ENCODE measurements around the gene TRIOBP. TPM values are rescaled to one million over a fixed set of nuclear protein-coding genes. Genes with fewer than 3 reads are reported as not detected.
A peak's percentile ranks its signal among the peaks of the same experiment; 100 is the strongest.

Gene TRIOBP
- total RNA-seq, 2 donors from 2014 or later = 74.7 to 82.2 TPM

GRCh38 chr22:37748659-37749058 is 51.8 kb downstream of the TRIOBP start:
- DNase-seq = no peak
- peak overlapping the region; percentile 76 for H3K4me3 Mint-ChIP-seq
- H3K4me1 ChIP-seq (ENCODE audit: control insufficient read depth, insufficient read depth, low read length) = peaks cover 23% of the 10 kb centered on the region
- H3K9me3 ChIP-seq (ENCODE audit: control insufficient read depth, low read length) = no peaks in the 10 kb centered on the region
- peaks cover 12% of the 10 kb centered on the region for H3K36me3 Mint-ChIP-seq (ENCODE audit: low read depth)
- H3K27me3 Mint-ChIP-seq (ENCODE audit: insufficient read depth) = no peaks in the 10 kb centered on the region
- H3K27me3 ChIP-seq (ENCODE audit: control insufficient read depth, insufficient read depth, low read length, poor library complexity, severe bottlenecking) = no peaks in the 10 kb centered on the region
- no peaks in the 10 kb centered on the region for H3K9me3 Mint-ChIP-seq
- H3K27ac Mint-ChIP-seq = peak overlapping the region; percentile 82
- peaks cover 49% of the 10 kb centered on the region for H3K4me1 Mint-ChIP-seq
- no peak overlapping the region for H3K4me3 ChIP-seq (ENCODE audit: low read length)
- peaks cover 5% of the 10 kb centered on the region for H3K36me3 ChIP-seq (ENCODE audit: control insufficient read depth, insufficient read depth, low read length)
- WGBS, 2 experiments (ENCODE audit: insufficient coverage in 1 of 2, insufficient read length in 1 of 2) = 74 to 75% methylated on average over 5 to 8 of the region's 8 CpGs
- no peak overlapping the region for H3K9ac ChIP-seq (ENCODE audit: extremely low read depth, low read length, poor library complexity, severe bottlenecking)
- no peak for TF ChIP-seq CTCF (conservative IDR thresholded peaks at IDR 0.05)
- H3K27ac ChIP-seq (ENCODE audit: low read depth, low read length) = no peak overlapping the region

- WGBS, 2 experiments (ENCODE audit: insufficient coverage in 1 of 2, insufficient read length in 1 of 2) = 91 to 94% methylated on average over 10 to 12 of the region's 12 CpGs
- Mint-ChIP-seq H3K9me3 (no peaks in the 10 kb centered on the region), H3K4me3 (peak overlapping the region; percentile 29), H3K27me3 (ENCODE audit: insufficient read depth) (no peaks in the 10 kb centered on the region), H3K4me1 (peaks cover 49% of the 10 kb centered on the region), H3K27ac (peak overlapping the region; percentile 75), H3K36me3 (ENCODE audit: low read depth) (peaks cover 17% of the 10 kb centered on the region)
- DNase-seq = no peak
- Histone ChIP-seq H3K4me1 (ENCODE audit: control insufficient read depth, insufficient read depth, low read length) (peaks cover 23% of the 10 kb centered on the region), H3K36me3 (ENCODE audit: control insufficient read depth, insufficient read depth, low read length) (peaks cover 6% of the 10 kb centered on the region), H3K4me3 (ENCODE audit: low read length) (no peak overlapping the region), H3K27me3 (ENCODE audit: control insufficient read depth, insufficient read depth, low read length, poor library complexity, severe bottlenecking) (no peaks in the 10 kb centered on the region), H3K27ac (ENCODE audit: low read depth, low read length) (no peak overlapping the region), H3K9me3 (ENCODE audit: control insufficient read depth, low read length) (no peaks in the 10 kb centered on the region), H3K9ac (ENCODE audit: extremely low read depth, low read length, poor library complexity, severe bottlenecking) (no peak overlapping the region)
- TF ChIP-seq CTCF (conservative IDR thresholded peaks at IDR 0.05) = no peak
These were observed 52.4 kb downstream of the TRIOBP start for GRCh38 chr22:37749226-37749625.

- DNase-seq = no peak
- Mint-ChIP-seq H3K36me3 (ENCODE audit: low read depth) (peaks cover 20% of the 10 kb centered on the region), H3K27me3 (ENCODE audit: insufficient read depth) (no peaks in the 10 kb centered on the region), H3K27ac (no peak overlapping the region), H3K4me1 (peaks cover 47% of the 10 kb centered on the region), H3K9me3 (no peaks in the 10 kb centered on the region), H3K4me3 (no peak overlapping the region)
- peak overlapping the region; percentile 18 for H3K9ac ChIP-seq (ENCODE audit: extremely low read depth, low read length, poor library complexity, severe bottlenecking)
- peaks cover 23% of the 10 kb centered on the region for H3K4me1 ChIP-seq (ENCODE audit: control insufficient read depth, insufficient read depth, low read length)
- H3K27me3 ChIP-seq (ENCODE audit: control insufficient read depth, insufficient read depth, low read length, poor library complexity, severe bottlenecking) = no peaks in the 10 kb centered on the region
- H3K4me3 ChIP-seq (ENCODE audit: low read length) = no peak overlapping the region
- H3K27ac ChIP-seq (ENCODE audit: low read depth, low read length) = no peak overlapping the region
- no peaks in the 10 kb centered on the region for H3K9me3 ChIP-seq (ENCODE audit: control insufficient read depth, low read length)
- TF ChIP-seq CTCF (conservative IDR thresholded peaks at IDR 0.05) = no peak
- WGBS, 2 experiments (ENCODE audit: insufficient coverage in 1 of 2, insufficient read length in 1 of 2) = 87 to 88% methylated on average over 11 to 16 of the region's 16 CpGs
- H3K36me3 ChIP-seq (ENCODE audit: control insufficient read depth, insufficient read depth, low read length) = peaks cover 14% of the 10 kb centered on the region
These were observed 53.2 kb downstream of the TRIOBP start for GRCh38 chr22:37749831-37750595.

Measured in endodermal cell (in vitro differentiated cells).